ENCODE results near the gene HDHD2.

DNA sequence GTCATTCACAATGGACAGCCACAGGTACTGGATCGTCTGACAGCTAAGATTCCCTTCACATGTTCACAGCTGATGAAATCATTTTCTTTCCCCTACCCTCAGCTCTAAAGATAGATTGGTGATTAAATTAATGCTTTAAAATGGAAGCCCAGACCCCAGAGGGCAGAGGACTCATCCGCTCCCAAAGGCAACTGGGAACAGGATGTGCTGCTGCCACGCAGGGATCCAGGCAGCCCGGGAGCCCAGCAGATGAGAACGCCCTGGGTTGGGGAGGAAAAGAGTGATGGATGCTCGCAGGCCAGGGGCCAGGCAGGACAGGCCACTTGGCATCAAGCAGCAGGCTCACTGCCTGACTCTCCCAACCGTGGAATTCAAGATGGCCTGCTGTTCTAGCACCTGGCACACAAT is 41.3 kb downstream of the HDHD2 start:
- TF ChIP-seq POLR2AphosphoS5 (IDR thresholded peaks at IDR 0.05; ENCODE audit: low read depth, low read length) (no peak), TAF1 (IDR thresholded peaks at IDR 0.05; ENCODE audit: low read depth, low read length) (no peak), POLR2A (IDR thresholded peaks at IDR 0.05; ENCODE audit: low read depth, low read length) (no peak), SPI1 (IDR thresholded peaks at IDR 0.05; ENCODE audit: low read depth, low read length) (no peak)
